ENCODE results near the gene LYRM4.

The LYRM4 gene

DNA sequence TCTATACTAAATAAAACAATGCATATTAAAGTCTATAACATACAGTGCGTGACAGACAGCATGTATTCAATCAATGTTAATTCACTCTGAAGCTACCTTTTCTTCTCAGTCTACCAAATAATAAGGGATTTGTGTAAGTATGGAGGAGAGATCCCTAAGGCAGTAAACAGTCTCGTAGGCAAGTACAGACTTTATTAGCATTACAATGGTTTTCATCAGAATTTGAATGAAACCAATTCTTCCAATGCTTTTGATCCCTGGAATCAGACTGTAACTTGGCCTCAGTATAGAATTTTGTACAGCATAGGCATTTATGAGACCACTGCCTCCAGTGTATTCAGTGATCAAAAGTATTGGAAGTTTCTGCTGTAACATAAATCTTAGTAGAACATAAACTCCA, 19.5 kb downstream of the LYRM4 start:
- no peak for DNase-seq

DNA sequence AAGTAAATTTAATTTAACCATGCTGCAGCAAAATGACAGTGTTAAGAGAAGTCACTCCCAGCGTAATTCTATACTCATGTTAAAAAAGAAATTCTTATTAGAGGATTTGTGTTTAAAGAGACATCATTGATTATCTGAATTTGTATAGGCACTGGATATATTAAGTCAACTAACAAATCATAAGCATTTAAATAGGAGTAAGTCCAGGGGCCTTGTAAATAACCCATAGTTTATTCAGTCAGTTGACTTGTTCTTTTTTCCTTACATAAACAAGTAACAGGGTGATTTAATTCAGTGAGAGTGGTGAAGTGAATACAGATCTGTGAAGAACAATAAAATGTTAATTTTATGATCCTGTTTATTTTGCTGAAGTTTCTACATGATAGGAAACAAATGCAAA, 22.4 kb downstream of the LYRM4 start:
- DNase-seq: no peak

DNA sequence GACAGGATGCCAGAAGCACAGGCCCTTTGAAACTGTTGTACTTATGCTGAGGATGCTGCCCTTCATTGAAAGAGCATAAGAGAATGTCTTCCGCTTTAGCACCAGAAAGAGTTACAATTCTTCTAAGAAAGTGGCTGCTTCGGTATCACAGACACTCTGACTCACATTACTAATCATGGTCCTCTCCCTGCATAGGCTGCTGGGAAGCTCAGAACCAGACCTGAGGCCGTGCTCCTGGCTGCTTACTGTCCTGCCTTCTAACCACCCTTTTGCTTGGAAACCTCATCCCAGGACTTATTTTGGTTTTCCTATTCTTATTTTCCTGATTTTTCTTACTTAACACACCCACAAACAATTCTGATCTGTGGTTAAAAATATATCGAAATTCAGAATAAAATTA, 22.9 kb downstream of the LYRM4 start:
- DNase-seq: no peak

DNA sequence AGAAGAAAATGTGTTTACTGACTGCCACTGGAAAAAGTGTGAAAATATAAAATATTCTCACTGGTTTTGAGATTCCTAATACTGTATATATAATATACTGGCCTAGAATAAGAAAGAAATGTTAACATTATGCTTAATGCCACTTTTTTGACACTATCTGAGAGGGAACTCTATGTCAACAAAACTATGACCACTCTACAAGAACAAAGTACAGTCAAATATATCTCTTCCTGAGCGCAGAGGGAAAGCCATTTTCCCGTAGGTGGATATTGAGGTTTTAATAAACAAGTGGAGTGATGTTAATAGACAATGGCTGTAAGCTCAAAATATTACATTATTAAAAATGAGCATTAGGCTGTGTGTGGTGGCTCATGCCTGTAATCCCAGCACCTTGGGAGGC, 24.9 kb downstream of the LYRM4 start:
- no peak for DNase-seq

DNA sequence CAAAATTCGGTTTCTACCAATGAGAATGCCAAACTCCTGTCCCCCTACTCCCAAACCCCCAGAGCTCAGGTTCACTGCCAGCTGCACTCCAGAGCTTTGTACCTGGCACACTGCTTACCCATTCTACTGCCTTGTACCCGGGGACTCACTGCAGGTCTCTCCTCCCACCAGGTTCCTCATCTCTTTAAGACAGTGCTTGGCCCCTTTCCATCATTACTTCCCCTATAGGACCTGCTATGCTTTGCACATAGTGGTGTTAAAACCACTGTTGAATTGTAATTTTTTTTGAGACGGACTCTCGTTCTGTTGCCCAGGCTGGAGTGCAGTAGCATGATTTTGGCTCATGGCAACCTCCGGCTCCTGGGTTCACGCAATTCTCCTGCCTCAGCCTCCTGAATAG, 25.9 kb downstream of the LYRM4 start:
- DNase-seq: no peak

DNA sequence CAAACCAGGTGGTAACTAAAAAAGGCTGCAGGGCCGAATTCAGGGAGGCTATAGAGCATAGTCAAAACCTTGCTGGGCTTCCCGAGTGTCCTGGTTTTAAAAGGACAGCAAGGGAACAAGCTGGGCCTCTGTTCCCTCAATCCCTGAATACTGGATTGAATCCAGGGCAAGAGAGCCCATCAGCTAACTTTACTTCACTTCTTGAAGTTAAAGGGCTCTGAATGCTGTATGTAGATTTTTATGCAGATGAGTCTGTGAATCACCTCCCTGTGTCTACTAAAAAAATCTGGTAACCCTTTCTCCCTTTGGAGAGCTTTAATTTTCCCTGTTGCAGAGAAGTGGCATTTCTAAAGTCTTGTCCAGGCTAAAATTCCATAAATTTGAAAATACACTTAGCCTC, 29.5 kb downstream of the LYRM4 start:
- DNase-seq: no peak

DNA sequence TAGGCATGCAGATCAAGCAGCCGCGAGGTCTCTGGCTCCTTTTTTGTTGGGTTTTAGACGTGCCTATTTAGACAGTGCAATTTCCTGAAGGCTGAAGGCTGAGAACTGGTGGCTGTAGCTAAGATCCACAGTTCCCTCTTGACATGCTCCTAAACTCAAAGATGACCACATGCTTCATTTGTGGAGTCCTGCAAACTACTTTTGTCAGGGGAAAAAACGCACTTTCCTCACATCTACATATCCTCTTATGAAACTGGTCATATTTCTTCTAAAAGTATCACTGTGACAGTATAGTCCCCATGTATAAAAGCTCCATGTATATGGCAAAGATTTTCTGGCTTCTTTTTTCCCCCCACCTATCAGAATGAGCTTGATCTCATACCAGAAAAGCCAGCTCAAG, 30.7 kb downstream of the LYRM4 start:
- no peak for DNase-seq

DNA sequence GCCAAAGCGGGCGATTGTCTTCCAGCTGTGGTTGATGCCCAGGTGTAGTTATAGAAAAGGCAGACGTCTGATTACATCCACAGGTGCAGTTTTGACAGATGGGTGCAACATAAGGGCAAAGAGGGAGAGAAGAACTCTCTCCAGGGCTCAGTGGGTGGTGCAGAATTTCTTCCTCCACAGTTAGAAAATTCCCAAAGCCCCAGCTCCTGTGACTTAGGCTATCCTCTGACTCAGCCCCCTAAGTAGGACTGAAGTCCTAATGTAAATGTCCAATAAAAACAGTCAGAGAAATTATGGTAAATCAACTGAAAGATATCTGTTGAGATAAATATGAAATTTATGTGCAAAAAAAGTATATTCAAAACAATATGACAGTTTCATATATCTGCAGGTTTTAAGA, 31.4 kb downstream of the LYRM4 start:
- DNase-seq: no peak

DNA sequence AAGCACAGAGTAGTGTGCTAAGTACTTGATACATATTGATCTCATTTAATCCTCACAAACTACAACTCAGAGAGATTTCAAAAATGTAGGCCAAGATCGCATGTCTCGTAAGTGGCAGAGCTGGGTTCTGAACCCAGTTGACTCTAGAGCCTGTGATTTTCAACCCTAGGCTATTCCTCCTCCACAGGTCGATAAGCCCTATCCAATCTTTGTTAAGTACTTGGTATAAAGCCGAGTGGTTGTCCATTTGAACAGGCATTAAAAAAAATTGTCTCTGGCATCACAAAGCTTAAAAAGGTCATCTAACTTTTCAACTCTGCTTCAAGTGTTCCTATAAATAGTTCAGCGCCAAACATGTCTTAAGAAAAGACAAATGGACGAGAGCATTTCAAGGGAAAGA, 37.4 kb downstream of the LYRM4 start:
- no peak for DNase-seq

DNA sequence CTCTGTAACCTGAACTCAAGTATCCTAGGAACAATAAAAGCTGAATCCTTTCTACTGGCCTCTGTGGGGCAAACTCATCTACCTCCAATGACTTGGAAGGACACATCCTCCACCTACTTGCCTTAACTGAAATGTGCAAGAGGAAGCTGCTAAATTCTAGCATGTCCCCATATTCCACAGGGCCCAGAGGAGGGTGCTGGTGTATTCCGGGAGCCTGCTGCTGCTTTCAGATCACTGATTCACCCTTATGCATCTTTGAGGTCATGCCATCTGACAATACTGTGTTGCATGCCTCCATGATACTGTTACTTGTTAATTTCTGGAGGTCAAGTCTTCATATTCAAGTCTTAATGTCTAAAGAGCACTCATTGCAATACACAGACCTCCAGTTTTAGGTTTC, 40.3 kb downstream of the LYRM4 start:
- DNase-seq: no peak

DNA sequence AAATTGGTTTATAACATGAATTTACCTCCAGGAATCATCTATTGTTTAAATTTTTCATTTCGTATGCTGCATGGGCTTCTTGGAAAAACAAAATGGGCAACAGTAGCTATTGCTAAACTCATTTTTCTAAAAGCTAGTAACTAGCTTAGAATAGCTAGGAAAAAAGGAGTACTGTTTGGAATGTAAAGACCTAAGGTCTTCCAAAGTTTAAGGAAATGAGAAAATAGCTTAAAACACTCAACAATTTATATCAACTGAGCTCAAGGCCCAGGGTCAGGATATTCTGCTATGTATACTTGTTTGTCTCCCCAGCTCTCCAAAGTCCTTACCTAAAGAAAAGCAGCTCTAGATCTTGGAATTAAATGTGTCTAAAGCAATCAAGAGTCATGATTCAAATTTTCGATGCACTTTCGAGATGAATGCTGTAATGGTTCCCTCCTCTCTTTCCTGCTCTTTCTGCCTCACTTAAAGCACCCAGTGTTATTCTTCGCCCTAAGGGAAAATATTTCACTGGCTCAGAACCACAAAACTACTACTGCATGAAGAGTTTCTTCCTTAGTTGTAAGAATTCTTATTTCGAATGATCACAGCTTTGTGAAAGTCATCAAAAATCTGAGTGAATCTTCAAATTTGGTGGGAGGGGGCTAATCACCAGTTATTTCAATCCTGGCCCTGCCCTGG, 41.6 kb downstream of the LYRM4 start:
- no peak for DNase-seq

DNA sequence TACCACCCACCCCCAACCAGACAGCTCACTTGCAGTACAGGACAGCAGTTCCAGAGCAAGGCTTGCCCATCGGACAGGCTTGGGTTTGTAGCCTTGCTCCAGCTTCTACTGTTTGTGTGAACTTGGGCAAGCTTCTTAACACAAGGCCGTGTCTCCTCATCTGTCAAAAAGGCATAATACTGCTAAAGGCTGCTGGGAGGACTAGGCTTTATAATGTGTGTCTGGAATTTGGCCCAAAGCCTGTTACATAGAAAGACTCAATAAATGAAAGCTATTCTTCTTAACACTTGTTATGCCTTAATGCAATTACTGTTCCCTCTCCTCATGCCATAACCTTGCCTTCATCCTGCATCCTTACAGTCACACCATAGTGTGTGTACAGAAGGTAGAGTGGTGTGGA, 43.4 kb downstream of the LYRM4 start:
- DNase-seq: no peak

DNA sequence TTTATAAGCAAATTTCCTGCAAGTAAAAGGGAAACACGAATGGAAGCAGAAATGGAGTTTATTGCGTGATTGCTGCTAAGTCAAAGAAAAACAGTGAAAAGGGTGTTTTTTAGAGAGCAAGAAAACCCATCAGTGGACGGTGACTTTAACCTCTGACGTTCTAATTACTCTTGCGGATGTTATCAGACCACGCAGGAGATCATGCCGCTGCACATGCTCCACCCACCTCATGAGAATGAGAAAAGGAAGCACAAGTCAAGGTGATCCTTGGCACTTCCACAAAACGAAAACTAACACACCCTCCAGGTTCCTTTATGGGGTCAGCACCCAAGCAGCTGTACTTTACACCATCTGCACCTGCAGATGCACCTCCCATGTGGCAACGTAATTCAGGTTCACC, 45.0 kb downstream of the LYRM4 start:
- DNase-seq: no peak

DNA sequence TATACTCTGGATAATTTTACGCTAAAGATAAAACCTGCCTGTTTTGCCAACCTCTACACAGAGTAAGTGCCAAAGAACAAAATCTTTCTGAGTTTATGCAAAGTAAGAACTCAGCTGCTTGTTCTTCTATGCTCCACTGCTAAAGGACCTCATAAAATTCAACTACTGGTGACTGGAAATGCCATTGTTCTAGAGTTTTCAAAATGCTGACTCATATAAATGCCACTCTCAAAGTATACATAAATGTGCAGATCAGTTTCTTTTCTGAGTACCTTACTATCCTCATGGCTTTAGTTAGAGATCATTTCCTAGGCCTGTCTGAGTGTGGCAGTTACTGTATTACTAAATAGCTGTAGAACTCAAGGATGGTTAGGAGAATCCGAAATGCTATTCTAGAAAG, 45.6 kb downstream of the LYRM4 start:
- no peak for DNase-seq

DNA sequence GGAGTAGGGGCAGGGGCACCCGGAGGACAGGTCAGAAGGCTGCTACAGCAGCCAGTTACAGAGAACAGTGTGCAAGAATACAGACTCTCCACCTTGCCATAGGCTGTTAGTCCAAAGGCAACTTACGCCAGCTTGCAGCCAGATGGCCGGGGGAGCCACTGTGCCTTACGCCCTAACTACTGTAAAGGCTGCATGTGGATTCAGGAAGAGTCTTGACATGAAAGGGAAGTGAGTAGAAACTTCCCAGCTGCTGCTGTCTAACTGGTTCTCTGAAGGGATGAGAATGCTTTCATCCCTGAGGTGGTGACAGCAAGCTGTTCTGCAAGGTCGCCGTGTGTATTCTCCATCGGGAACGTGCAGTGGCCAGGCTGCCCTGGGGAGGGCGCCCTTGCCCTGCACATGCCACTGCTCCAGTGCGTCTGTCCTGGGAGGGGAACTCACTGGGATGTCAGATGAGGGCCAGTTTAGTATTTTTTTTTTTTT, 46.1 kb downstream of the LYRM4 start:
- peak; percentile 15 for DNase-seq

DNA sequence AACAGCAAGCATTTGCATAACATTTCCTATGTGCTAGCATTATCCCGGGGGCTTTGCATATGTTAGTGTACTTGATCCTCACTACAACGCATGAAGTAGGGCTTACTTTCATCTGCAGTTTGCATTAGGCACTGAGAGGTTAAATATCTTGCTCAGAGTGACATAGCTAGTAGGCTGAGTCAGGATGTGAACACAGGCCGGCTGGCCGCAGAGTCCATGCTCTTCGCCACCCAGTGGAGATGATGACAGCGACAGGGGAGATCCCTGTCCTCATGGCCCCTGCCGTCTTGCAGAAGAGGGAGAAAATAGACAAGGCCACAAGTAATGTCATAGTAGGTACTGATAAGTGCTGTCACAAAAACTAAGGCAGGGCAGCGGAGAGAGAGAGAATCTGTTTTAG, 46.9 kb downstream of the LYRM4 start:
- no peak for DNase-seq

DNA sequence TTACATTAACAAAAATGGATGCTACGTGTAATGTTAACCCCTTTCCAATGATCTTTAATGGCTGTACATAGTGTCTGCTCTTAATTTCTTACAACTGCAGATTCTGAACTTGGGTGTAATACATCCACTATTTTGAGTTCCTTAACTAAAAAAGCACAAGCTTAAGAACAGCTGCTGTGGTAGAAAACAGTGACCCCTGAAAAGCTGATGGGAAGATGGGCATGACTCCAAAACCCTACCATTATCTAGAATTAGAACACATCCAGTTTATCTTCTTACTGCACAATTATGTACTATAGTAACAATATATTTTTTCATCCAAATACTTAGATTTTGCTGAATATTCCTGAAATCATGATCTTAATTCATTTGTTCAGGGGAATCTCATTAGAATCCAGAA, 49.3 kb downstream of the LYRM4 start:
- DNase-seq: no peak

DNA sequence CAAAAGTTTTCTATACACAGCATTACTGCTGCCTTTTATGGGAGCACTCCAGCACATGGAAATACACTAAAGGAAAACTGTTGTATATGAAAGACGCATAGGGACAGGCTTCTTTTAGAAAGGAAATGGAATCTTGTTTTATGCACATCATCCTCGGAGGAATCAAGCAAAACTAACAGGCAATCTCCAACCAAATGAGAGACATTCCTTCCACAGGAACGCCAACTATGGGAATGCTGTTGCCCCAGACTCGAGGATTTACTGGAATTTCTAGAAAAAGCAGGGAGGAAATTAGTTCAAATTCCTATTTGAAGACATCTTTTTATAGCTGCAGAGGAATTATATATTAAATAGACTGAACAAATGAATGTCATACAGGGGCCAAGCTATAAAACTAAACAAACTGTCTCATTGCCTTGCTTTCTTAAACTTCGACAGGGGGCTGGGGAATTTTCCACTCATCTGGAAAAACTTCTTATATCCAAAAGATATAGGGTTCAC, 52.2 kb downstream of the LYRM4 start:
- no peak for DNase-seq

DNA sequence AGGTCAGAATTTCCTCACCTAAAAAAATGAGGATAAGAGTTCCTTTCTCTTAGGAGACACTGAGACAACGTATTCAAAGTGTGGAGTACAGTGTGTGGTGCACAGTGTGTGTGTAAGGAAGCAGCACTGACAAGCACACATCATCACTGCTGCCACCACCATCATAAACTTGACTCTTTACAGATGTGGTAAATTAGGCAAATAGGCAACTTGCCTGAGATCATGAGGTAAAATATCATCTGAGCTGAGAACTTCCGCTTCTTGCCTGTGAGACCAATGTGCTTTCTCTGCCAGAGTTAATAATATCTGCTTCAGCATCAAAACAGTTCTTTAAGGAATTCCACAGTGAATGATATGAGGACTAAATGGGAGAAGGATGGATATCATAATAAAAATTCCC, 52.7 kb downstream of the LYRM4 start:
- DNase-seq: no peak

DNA sequence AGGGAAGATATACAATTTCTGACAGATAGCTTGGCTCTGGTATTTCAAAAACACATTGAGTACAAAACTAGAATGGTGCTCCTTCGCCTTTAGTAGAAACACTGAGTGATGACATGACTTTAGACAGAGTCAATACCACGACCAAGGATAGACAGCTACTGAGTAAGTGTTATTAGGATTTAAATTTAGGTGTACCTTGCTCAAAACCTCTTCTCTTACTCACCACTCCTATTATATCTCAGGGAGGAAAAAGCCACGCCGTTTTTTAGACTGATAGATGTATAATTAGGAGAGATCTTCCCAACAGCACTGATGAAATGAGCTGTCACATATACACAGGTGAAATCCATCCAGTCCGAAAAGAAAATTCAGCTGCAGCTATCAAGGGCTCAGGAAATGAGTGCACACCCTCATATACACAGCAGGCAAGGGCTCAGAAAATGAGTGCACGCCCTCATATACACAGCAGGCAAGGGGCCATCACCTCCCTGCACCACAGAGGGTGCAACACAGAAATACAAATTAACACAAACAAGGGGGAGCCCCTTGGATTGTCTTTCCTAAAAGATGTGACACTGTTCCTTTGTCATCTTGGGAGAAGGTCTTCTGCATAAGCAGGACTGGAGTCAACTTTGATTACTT, 53.7 kb downstream of the LYRM4 start:
- DNase-seq: no peak

DNA sequence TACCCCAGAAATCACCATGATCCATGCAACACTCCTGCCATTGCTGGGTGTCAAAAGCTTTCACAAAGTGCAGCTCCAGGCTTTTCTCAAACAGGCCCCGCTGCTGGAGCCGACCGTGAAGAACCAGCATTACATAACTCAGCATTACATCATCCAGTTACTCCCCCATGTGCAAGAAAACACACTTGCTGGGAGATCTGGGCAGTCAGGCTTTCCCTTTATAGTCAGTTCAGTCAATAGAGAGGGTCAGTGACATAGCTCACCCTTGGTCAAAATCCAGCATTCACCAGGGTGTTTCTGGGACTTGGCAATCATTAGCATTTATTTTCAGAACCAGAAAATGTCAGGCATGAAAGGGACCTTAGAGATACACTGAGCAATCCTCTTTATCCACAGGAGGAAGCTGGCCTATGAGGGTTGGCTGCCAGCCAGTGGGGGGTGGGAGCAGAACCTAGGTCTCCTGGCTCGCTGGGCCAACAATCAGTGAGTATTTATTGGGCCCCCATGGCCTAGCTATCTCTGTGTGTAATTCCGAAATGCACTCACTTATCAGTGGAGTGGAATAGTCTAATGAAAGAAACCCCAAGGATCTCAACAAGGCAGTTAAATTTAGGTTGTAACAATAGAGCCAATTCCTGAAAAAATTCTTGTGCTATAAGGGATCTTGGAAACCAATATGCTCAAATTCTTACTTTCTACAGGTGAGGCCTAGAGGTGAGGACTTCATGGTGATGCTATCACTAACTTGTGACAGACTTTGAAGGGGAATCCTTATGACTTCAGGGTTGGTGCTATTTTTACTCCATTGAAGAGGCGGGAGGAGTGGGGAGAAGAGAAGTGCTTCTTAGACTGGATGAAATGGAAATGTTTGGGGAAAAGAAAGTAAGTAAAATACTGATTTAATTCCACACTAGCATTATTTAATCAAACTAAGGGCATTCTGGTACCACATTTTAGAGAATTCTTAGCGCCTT, 54.6 kb downstream of the LYRM4 start:
- no peak for DNase-seq

DNA sequence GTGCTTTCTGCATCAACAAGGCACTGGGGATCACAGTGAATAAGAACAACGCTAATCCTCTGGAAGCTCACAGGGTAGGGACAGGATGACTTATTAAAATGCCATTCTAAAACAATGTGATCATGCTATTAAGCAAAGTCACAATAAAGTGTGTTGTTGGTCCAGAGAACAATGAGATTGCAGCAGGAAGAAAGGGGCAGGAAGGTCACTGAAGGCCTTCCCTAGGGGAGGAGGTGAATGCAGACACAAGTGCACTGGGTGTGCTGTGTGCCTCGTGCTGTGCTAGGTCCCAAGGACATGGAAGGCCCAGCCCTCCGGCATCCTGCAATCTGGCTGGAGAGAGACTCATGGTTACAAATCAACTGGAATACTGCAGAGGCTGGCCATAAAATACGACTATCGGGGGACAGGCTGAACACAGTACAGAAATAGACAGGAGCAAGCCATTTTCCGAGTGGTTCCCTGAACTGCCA, 55.7 kb downstream of the LYRM4 start:
- DNase-seq: no peak

DNA sequence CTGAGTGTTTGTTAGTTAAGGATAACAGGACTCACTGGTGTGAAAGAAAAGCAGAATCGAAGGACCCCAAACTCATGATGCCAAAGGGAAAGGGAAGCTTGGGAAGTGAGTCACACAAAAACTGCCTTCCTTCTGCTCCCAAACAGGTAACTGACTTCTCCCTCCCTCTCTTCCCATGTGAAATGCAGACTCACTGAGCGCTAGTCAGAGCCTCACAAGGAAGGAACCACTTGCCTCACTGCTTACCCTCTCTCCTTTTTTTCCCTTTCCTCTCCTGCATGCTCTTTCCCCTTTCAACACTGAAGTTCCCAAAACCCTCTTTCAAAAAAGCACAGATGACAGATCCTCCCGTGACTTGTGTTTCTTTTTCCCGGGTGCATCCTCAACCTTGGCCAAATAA, 56.4 kb downstream of the LYRM4 start:
- DNase-seq: no peak

DNA sequence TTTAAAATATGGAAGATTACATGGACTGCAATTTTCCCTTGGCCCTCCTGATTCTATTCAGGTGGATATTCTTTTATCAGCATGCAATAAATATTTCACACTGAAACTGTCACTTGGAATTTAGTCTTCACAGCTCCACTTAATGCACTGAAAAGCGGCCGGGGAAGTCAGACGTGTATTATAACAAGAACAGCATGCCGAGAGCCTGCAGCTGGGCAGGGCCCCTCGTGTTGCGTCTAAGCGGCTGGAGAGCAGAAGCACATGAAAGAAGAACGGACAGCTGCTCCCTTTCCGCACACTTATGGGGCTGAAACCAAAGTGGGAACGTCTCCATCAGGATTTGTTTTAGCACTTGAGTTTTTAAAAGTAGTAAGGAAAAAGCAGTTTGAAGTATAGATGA, 57.2 kb downstream of the LYRM4 start:
- no peak for DNase-seq

All from stimulated activated CD4-positive, alpha-beta T cell treated with anti-CD3 and anti-CD28 coated beads, Interleukin-4, amount 100 ng/mL, for 24 hours (primary cell).